ENCODE results near the gene CCDC134. TPM values are rescaled to one million over a fixed set of nuclear protein-coding genes. Genes with fewer than 3 reads are reported as not detected.

CCDC134 gene
- total RNA-seq, 4 donors from 2014 or later: 6.6 to 18.8 (median 14.4) TPM

DNA sequence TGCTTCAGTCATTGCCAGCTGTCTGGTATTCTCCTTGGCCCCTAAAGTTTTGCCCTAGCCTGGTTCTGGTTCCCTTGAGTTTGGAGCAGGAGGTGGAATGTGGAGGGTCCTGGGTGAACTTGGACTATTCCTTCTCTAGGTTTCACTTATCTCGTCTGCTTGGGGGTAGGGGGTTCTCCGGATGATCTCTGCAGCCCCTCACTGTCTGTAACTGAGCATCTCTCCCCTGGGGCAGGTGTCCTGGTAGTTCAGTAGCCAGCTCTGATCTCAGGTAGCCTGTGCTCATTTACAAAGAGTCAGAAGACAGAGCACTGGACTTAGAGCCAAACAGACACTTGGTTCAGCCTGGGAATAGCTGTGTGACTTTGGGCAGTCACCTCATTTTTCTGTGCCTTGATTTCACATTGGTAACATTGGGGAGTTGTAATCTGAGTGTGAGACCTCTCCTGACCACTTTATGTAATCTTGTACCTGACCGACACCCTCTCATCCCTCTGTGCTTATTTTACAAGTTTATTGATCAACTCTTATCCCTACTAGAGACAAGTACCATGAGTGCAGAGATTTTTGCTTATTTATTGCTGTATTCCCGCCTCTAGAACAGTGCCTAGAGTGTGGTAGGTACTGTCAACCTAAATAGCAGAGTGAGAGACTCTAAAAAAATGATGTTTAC, 804 bp downstream of the CCDC134 start:
- 17 to 28% methylated on average over 4 of the region's 4 CpGs for WGBS, 2 donors
- H3K27ac ChIP-seq: peak overlapping the region in 2 of 3 donors; percentile 78 to 86
- TF ChIP-seq, protein P1, sequence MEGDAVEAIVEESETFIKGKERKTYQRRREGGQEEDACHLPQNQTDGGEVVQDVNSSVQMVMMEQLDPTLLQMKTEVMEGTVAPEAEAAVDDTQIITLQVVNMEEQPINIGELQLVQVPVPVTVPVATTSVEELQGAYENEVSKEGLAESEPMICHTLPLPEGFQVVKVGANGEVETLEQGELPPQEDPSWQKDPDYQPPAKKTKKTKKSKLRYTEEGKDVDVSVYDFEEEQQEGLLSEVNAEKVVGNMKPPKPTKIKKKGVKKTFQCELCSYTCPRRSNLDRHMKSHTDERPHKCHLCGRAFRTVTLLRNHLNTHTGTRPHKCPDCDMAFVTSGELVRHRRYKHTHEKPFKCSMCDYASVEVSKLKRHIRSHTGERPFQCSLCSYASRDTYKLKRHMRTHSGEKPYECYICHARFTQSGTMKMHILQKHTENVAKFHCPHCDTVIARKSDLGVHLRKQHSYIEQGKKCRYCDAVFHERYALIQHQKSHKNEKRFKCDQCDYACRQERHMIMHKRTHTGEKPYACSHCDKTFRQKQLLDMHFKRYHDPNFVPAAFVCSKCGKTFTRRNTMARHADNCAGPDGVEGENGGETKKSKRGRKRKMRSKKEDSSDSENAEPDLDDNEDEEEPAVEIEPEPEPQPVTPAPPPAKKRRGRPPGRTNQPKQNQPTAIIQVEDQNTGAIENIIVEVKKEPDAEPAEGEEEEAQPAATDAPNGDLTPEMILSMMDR (IDR thresholded peaks at IDR 0.05): no peak
- no peak for TF ChIP-seq POLR2A (IDR thresholded peaks at IDR 0.05)

DNA sequence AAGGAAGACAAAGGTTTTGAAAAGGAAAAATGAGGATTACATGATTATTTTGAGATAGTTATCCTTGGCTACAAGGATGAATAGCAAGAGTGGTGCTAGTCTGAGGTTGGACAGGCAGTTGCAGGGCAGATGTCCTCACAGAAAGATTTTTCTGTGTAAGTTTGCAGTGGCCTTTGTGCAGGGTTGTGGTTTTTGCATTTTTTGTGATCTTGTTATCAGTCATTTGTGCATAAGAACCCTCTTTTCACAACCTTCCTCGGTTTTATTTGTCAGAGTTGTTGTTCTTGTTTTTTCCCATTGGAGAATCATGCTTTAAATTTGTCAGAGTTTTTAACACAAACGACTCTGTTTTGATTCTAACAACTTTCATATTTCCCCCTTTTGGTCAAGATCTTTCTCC, 1.4 kb downstream of the CCDC134 start:
- no peak overlapping the region for H3K27ac ChIP-seq
- 48 to 56% methylated on average over 2 of the region's 2 CpGs for WGBS, 2 donors

More for the DNA sequence above, 804 bp downstream of the CCDC134 start:
- DNase-seq: no peak
- Histone ChIP-seq H3K4me3 (replicated peaks in 1 of 3) (peak overlapping the region; percentile 74 to 86 (median 85)), H3K36me3 (no peaks in the 10 kb centered on the region), H3K27me3 (no peaks in the 10 kb centered on the region), H3K9me3 (no peaks in the 10 kb centered on the region), H3K4me1 (peaks cover 16 to 22% of the 10 kb centered on the region in 2 donors)
- intact Hi-C loops (cut with DNase I): no loop called here

DNA sequence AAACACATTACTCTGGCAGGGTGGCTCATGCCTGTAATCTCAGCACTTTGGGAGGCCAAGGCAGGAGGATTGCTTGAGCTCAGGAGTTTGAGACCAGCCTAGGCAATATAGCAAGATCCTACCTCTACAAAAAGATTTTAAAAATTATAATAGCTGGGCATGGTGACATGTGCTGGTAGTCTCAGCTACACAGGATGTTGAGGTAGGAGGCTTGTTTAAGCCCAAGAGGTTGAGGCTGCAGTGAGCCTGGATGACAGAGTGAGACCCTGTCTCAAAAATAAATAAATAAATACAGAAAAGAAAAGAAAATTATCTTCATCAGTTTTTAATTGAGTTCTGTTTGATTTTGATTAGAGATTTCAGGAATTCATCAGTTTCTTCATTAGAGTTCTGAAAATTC, 5.2 kb downstream of the CCDC134 start:
- TF ChIP-seq, protein P1 (IDR thresholded peaks at IDR 0.05): no peak
- TF ChIP-seq POLR2A (IDR thresholded peaks at IDR 0.05): no peak
- no peak for DNase-seq
- Histone ChIP-seq H3K9me3 (no peaks in the 10 kb centered on the region), H3K27ac (no peak overlapping the region), H3K4me3 (replicated peaks in 1 of 3) (no peak overlapping the region), H3K4me1 (peaks cover 7 to 12% of the 10 kb centered on the region in 2 donors), H3K36me3 (no peaks in the 10 kb centered on the region), H3K27me3 (no peaks in the 10 kb centered on the region)
- intact Hi-C loops (cut with DNase I): no loop called here

More for the DNA sequence above, 1.4 kb downstream of the CCDC134 start:
- TF ChIP-seq, protein P1 (IDR thresholded peaks at IDR 0.05): no peak
- DNase-seq: no peak
- intact Hi-C loops (cut with DNase I): no loop called here
- Histone ChIP-seq H3K36me3 (no peaks in the 10 kb centered on the region), H3K4me1 (peaks cover 16 to 22% of the 10 kb centered on the region in 2 donors), H3K27me3 (no peaks in the 10 kb centered on the region), H3K9me3 (no peaks in the 10 kb centered on the region), H3K4me3 (replicated peaks in 1 of 3) (no peak overlapping the region)

DNA sequence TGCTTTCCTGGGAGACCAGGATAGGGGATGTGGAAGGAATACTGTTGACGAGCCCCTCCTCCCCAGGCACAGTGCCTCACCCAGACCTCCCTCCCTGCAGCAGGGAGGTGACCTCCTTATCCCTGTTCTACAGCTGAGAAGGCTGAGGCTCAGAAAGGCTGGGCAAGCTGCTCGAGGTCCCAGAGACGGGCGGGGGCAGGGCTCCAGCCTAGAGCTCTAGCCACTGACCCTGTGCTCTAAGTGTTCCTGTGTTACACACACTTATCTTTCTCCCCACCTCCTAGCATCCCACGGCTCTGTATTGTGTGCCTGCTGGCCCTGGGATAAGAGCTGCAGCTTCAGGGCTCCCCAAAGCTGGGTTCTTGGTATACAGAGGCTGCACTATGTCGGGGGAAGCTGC, 7.9 kb downstream of the CCDC134 start:
- H3K27me3 ChIP-seq: no peaks in the 10 kb centered on the region
- no peaks in the 10 kb centered on the region for H3K9me3 ChIP-seq
- H3K4me1 ChIP-seq: no peaks in the 10 kb centered on the region
- H3K27ac ChIP-seq: no peak overlapping the region
- no peak for DNase-seq
- H3K36me3 ChIP-seq: no peaks in the 10 kb centered on the region
- H3K4me3 ChIP-seq (replicated peaks in 1 of 3): no peak overlapping the region
- 83% methylated on average over 6 of the region's 6 CpGs for WGBS, 2 donors
- TF ChIP-seq POLR2A (IDR thresholded peaks at IDR 0.05): no peak
- TF ChIP-seq, protein P1 (IDR thresholded peaks at IDR 0.05): no peak
- intact Hi-C loops (cut with DNase I): no loop called here

DNA sequence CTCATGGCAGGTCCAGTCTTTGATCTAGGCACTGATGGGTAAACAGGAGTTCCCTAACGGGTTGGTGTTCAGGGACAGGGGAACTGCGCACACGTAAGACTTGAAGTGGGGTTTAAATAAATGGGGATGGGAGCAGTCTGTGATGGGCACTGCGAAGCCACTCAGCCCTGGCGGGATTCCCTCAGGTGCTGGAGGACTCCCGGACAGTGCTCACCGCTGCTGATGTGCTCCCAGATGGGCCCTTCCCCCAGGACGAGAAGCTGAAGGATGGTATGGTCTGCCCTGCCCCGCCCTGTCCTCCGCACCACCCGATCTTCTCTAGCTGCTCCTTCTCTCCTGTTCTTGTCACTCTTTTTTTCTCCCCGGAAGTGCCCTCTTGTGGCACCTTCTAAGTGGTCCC, 9.5 kb downstream of the CCDC134 start:
- DNase-seq: no peak
- Histone ChIP-seq H3K36me3 (no peaks in the 10 kb centered on the region), H3K27me3 (no peaks in the 10 kb centered on the region), H3K4me3 (replicated peaks in 1 of 3) (no peak overlapping the region), H3K9me3 (no peaks in the 10 kb centered on the region), H3K27ac (no peak overlapping the region), H3K4me1 (no peaks in the 10 kb centered on the region)
- intact Hi-C loops (cut with DNase I): no loop called here
- WGBS, 2 donors: 89 to 94% methylated on average over 12 of the region's 12 CpGs
- TF ChIP-seq, protein P1 (IDR thresholded peaks at IDR 0.05): no peak
- TF ChIP-seq POLR2A (IDR thresholded peaks at IDR 0.05): no peak
